Left ventricle myocardium inferior (tissue), 1 donor: Measurements from ENCODE around the gene TPX2. TPM values are rescaled to one million over a fixed set of nuclear protein-coding genes. Genes with fewer than 3 reads are reported as not detected.
"Not testable (repeated sequence)": the region's sequence is repeated elsewhere in the genome, so short reads cannot be mapped to it uniquely, and the experiment has no call there.

Experiments
- DNase-seq: peaks from one replicate; pipeline ENCODE4 v3.0.0-alpha.2; 2020
- H3K27ac ChIP-seq: fragments of 200-600 bp; replicated peaks from 2 replicates; pipeline ENCODE4 v1.8.0; 2021
- H3K27me3 ChIP-seq: fragments of 200-600 bp; 2 replicates; pipeline ENCODE4 v1.8.0; 2021; ENCODE audit warnings: low read depth
- H3K36me3 ChIP-seq: fragments of 200-600 bp; 2 replicates; pipeline ENCODE4 v1.8.0; 2021
- H3K4me1 ChIP-seq: fragments of 200-600 bp; 2 replicates; pipeline ENCODE4 v1.8.0; 2021
- H3K4me3 ChIP-seq: fragments of 200-600 bp; 2 replicates; pipeline ENCODE4 v1.8.0; 2021; ENCODE audit warnings: mild to moderate bottlenecking, moderate library complexity
- H3K9me3 ChIP-seq: fragments of 200-600 bp; replicated peaks from 2 replicates; pipeline ENCODE4 v1.8.0; 2021
- intact Hi-C: fragments of 100-400 bp; cut with micrococcal nuclease; formaldehyde crosslinking; loops from one replicate; pipeline ENCODE4 v1.11.0; 2022
- total RNA-seq: library from RNA; stranded (reverse); fragmentation: NEBNext Ultra II Directional; extraction: Animal tissue kit (Norgen Biotek cat#: 25700); gene quantifications from one replicate; pipeline ENCODE4 v1.2.1, GENCODE V29; 2021
- TF ChIP-seq, protein P1 (sequence below): fragments of 200-600 bp; IDR thresholded peaks from 2 replicates; pipeline ENCODE4 v1.8.0; 2021; ENCODE audit warnings: antibody characterized with exemption, mild to moderate bottlenecking, borderline replicate concordance
- donor health status: DM: no; HTN: yes; CAD: no; lungs with severe emphysema.

TPX2 gene
- total RNA-seq, 1 donor from 2014 or later: 0.71 TPM

DNA sequence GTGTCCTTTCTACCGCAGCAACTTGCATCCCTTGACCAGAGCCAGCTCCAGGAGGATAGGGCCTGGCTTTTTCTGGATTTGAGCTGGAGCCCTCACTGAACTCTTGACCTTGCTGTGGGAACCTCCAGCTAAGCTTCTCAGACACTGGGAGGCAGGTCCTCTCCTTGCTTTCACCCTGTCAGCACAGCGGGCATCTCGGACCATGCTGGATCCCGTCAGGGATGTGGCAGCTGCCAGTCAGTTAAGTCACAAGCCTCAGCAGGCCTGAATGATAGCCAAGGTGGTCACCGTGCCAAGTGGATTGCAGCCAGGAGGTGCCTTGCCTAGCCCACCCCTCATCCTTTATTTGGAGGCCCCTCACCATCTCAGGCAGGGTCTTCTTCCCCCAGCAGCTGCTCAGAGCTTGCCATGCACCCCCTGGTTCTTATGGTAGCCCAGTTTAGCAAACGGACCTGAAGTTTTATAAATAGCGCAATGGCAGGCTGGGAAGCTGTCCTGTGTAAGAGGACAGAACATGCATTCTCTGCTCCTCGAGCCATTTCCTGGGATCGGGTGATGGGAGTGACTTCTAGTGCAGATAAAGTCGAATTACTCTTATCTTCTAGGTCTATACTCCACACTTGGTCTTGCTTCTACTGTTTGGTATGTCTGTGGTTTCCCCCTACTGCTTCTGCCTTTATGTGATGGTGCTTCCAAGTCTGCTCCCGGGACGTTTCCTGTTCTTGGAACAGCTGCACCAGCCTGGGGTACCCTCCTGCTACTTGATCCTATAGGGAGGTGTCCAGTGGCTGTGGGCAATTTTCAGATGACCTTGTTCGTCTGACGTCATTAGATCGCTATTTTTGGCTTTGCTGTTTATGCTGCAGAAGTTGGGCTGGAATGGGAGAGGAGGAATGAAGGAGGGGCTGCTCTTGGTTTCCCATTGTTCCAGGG lies 73.0 kb downstream of the TPX2 start:
- Histone ChIP-seq H3K36me3 (no peaks in the 10 kb centered on the region), H3K9me3 (no peaks in the 10 kb centered on the region), H3K4me1 (peaks cover 57% of the 10 kb centered on the region), H3K4me3 (peak overlapping the region; percentile 40), H3K27ac (peak overlapping the region; percentile 88), H3K27me3 (no peaks in the 10 kb centered on the region)
- TF ChIP-seq, protein P1, sequence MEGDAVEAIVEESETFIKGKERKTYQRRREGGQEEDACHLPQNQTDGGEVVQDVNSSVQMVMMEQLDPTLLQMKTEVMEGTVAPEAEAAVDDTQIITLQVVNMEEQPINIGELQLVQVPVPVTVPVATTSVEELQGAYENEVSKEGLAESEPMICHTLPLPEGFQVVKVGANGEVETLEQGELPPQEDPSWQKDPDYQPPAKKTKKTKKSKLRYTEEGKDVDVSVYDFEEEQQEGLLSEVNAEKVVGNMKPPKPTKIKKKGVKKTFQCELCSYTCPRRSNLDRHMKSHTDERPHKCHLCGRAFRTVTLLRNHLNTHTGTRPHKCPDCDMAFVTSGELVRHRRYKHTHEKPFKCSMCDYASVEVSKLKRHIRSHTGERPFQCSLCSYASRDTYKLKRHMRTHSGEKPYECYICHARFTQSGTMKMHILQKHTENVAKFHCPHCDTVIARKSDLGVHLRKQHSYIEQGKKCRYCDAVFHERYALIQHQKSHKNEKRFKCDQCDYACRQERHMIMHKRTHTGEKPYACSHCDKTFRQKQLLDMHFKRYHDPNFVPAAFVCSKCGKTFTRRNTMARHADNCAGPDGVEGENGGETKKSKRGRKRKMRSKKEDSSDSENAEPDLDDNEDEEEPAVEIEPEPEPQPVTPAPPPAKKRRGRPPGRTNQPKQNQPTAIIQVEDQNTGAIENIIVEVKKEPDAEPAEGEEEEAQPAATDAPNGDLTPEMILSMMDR: no peak
- intact Hi-C loops: no loop called here
- peak; percentile 39 for DNase-seq

GRCh38 chr20:31813611-31814010 lies 74.5 kb downstream of the TPX2 start:
- H3K36me3 ChIP-seq: no peaks in the 10 kb centered on the region
- intact Hi-C loops: no loop called here
- H3K27me3 ChIP-seq: no peaks in the 10 kb centered on the region
- H3K27ac ChIP-seq: peak overlapping the region; percentile 88
- no peaks in the 10 kb centered on the region for H3K9me3 ChIP-seq
- H3K4me1 ChIP-seq: peaks cover 56% of the 10 kb centered on the region
- DNase-seq: no peak
- H3K4me3 ChIP-seq: no peak overlapping the region
- TF ChIP-seq, protein P1: no peak

DNA sequence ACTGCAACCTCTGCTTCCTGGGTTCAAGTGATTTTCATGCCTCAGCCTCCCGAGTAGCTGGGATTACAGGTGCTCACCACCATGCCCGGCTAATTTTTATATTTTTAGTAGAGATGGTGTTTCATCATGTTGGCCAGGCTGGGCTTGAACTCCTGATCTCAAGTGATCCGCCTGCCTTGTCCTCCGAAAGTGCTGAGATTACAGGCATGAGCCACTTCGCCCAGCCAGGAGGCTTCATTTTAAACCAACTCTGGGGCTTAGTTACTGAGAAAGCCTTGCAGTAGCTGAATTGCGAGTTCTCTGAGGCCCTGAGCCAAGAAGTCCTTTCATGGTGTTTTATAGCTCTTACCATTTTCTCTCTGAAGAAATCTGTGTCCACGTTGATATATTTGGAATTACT lies 75.1 kb downstream of the TPX2 start:
- H3K4me3 ChIP-seq, H3K27me3 ChIP-seq, H3K9me3 ChIP-seq, DNase-seq, intact Hi-C loops, H3K36me3 ChIP-seq: not testable (repeated sequence)
- Histone ChIP-seq H3K27ac (peak overlapping the region; percentile 88), H3K4me1 (peaks cover 62% of the 10 kb centered on the region)

GRCh38 chr20:31815408-31816188 lies 76.5 kb downstream of the TPX2 start:
- no peak overlapping the region for H3K4me3 ChIP-seq
- no peaks in the 10 kb centered on the region for H3K27me3 ChIP-seq
- no peak for DNase-seq
- intact Hi-C loops: no loop called here
- TF ChIP-seq, protein P1: no peak
- no peaks in the 10 kb centered on the region for H3K36me3 ChIP-seq
- H3K9me3 ChIP-seq: no peaks in the 10 kb centered on the region
- H3K27ac ChIP-seq: peak overlapping the region; percentile 43
- peaks cover 64% of the 10 kb centered on the region for H3K4me1 ChIP-seq

GRCh38 chr20:31816221-31816620 lies 77.1 kb downstream of the TPX2 start:
- H3K36me3 ChIP-seq: no peaks in the 10 kb centered on the region
- H3K27me3 ChIP-seq: no peaks in the 10 kb centered on the region
- no peak for DNase-seq
- H3K9me3 ChIP-seq: no peaks in the 10 kb centered on the region
- peak overlapping the region; percentile 43 for H3K27ac ChIP-seq
- peaks cover 57% of the 10 kb centered on the region for H3K4me1 ChIP-seq
- no peak overlapping the region for H3K4me3 ChIP-seq
- TF ChIP-seq, protein P1: no peak
- intact Hi-C loops: no loop called here
